Prostate gland (tissue), 2 donors: ENCODE measurements around the gene RGS19. TPM values are rescaled to one million over a fixed set of nuclear protein-coding genes. Genes with fewer than 3 reads are reported as not detected.
"Not testable (repeated sequence)": the region's sequence is repeated elsewhere in the genome, so short reads cannot be mapped to it uniquely, and the experiment has no call there.

Source experiments
- DNase-seq: peaks from one replicate; pipeline ENCODE4 v3.0.0-alpha.2; 2019; ENCODE audit warnings: low spot score
- H3K27ac ChIP-seq, 2 donors: fragments of 200-600 bp; sonication (generic); 2 replicates each; pipeline ENCODE4 v1.5.1; 2017 to 2019
- H3K27me3 ChIP-seq: fragments of 200-600 bp; sonication (generic); replicated peaks from 2 replicates; pipeline ENCODE4 v1.5.1; 2019; ENCODE audit not compliant: insufficient read depth
- H3K36me3 ChIP-seq, 2 donors: fragments of 200-600 bp; sonication (generic); 1 replicate in 1 of 2; 2 replicates in 1 of 2; pipeline versions ENCODE4 v1.5.1 to v1.8.1; 2017 to 2019
- H3K4me1 ChIP-seq: fragments of 200-600 bp; sonication (generic); replicated peaks from 2 replicates; pipeline ENCODE4 v1.5.1; 2019
- H3K4me3 ChIP-seq, 2 donors: fragments of 200-600 bp; sonication (generic); 2 replicates each; pipeline ENCODE4 v1.5.1; 2017 to 2019
- H3K9me3 ChIP-seq: fragments of 200-600 bp; sonication (generic); 2 replicates; pipeline ENCODE4 v1.5.1; 2017
- CTCF ChIP-seq, 4 experiments: fragments of 200-600 bp in 2 of 4; fragments of 450-650 bp in 2 of 4; sonication (generic) in 2 of 4; IDR thresholded peaks; 1 replicate in 3 of 4; 2 replicates in 1 of 4; pipeline ENCODE4 v1.5.1; 2016 to 2019; ENCODE audit warnings: antibody characterized with exemption in 4 of 4, mild to moderate bottlenecking in 2 of 4, moderate library complexity in 2 of 4
- POLR2A ChIP-seq: fragments of 450-650 bp; IDR thresholded peaks from one replicate; pipeline ENCODE4 v1.6.1; 2016; ENCODE audit warnings: antibody characterized with exemption, mild to moderate bottlenecking
- POLR2AphosphoS5 ChIP-seq: sonication (generic); formaldehyde crosslinking; IDR thresholded peaks from one replicate; pipeline ENCODE4 v1.6.1; 2017; ENCODE audit warnings: antibody characterized with exemption
- WGBS: methylation state at CpG from one replicate; pipeline ENCODE4 v1.1.5; 2018; 5-methylcytosine and 5-hydroxymethylcytosine counted together
- intact Hi-C: fragments of 100-400 bp; cut with DNase I; formaldehyde crosslinking; loops from one replicate; pipeline ENCODE4 v1.14.2; 2022
- total RNA-seq, 2 donors: library from RNA; depleted of rRNA; stranded (reverse); fragments of >200 nt; gene quantifications; one replicate each; pipeline ENCODE4 v1.1.0, GENCODE V29; 2016

Gene RGS19
- 10 to 100 TPM; 13.3 to 15.1 TPM for total RNA-seq

- DNase-seq, result peak; percentile 75
- WGBS, result under 1% methylated on average over 32 of the region's 73 CpGs
- intact Hi-C loops, result no loop called here
Observed at GRCh38 chr20:64079273-64080012, at the start of gene RGS19. RGS19 (minus strand) TSS chr20:64079518; CDS start chr20:64076886, 2,632 bp downstream.

GRCh38 chr20:64123517-64123916 is 44.2 kb upstream of the RGS19 start:
- H3K27me3 ChIP-seq, H3K36me3 ChIP-seq, H3K4me3 ChIP-seq, DNase-seq, H3K4me1 ChIP-seq, intact Hi-C loops, H3K9me3 ChIP-seq, H3K27ac ChIP-seq: not testable (repeated sequence)
- 90% methylated on average over 11 of the region's 11 CpGs for WGBS

More at GRCh38 chr20:64079273-64080012, at the start of gene RGS19:
- Histone ChIP-seq H3K27me3 (no peaks in the 10 kb centered on the region), H3K4me1 (peaks cover 9% of the 10 kb centered on the region), H3K27ac (peak within 1 kb of the TSS; percentile 68 to 76), H3K36me3 (no peaks in the 10 kb centered on the region), H3K4me3 (peak within 1 kb of the TSS; percentile 57 to 72), H3K9me3 (no peaks in the 10 kb centered on the region)
- TF ChIP-seq POLR2A (no peak), CTCF (IDR thresholded peaks at IDR 0.05) (no peak), POLR2AphosphoS5 (no peak)

- DNase-seq, H3K27ac ChIP-seq, H3K36me3 ChIP-seq, H3K4me1 ChIP-seq, intact Hi-C loops, H3K9me3 ChIP-seq, H3K27me3 ChIP-seq, H3K4me3 ChIP-seq: not testable (repeated sequence)
- WGBS, result 92% methylated on average over 11 of the region's 11 CpGs
Observed at GRCh38 chr20:64122927-64123326, 43.6 kb upstream of the RGS19 start.

- whole genome bisulfite sequencing, result 78% methylated on average over 12 of the region's 12 CpGs
- H3K9me3 ChIP-seq, result no peaks in the 10 kb centered on the region
- H3K4me3 ChIP-seq, result no peak overlapping the region
- no peaks in the 10 kb centered on the region for H3K27me3 ChIP-seq
- H3K4me1 ChIP-seq, result no peaks in the 10 kb centered on the region
- no peak overlapping the region for H3K27ac ChIP-seq
- DNase-seq, result no peak
- no peaks in the 10 kb centered on the region for H3K36me3 ChIP-seq
- TF ChIP-seq POLR2A (no peak), CTCF (IDR thresholded peaks at IDR 0.05) (no peak), POLR2AphosphoS5 (no peak)
- intact Hi-C loops, result loop anchor here (2.0 kb wide), 1 partner anchor 83 kb away; no protein-coding TSS in a partner anchor
Observed at GRCh38 chr20:64121586-64121985, 42.3 kb upstream of the RGS19 start.

GRCh38 chr20:64119681-64120341 is 40.5 kb upstream of the RGS19 start:
- no peaks in the 10 kb centered on the region for H3K4me1 ChIP-seq
- intact Hi-C loops, result loop anchor here (2.0 kb wide), 1 partner anchor 81 kb away; no protein-coding TSS in a partner anchor
- no peaks in the 10 kb centered on the region for H3K36me3 ChIP-seq
- no peak overlapping the region for H3K27ac ChIP-seq
- TF ChIP-seq POLR2A, result no peak
- TF ChIP-seq CTCF (IDR thresholded peaks at IDR 0.05), result no peak
- no peak for TF ChIP-seq POLR2AphosphoS5
- no peaks in the 10 kb centered on the region for H3K9me3 ChIP-seq
- no peak for DNase-seq
- H3K27me3 ChIP-seq, result no peaks in the 10 kb centered on the region
- WGBS, result 64% methylated on average over 14 of the region's 14 CpGs
- no peak overlapping the region for H3K4me3 ChIP-seq

GRCh38 chr20:64119301-64119680 is 40.0 kb upstream of the RGS19 start:
- Histone ChIP-seq H3K4me3 (no peak overlapping the region), H3K4me1 (no peaks in the 10 kb centered on the region), H3K27ac (no peak overlapping the region), H3K9me3 (no peaks in the 10 kb centered on the region), H3K27me3 (no peaks in the 10 kb centered on the region), H3K36me3 (no peaks in the 10 kb centered on the region)
- DNase-seq, result no peak
- 82% methylated on average over 8 of the region's 8 CpGs for WGBS
- intact Hi-C loops, result no loop called here
- TF ChIP-seq POLR2A (no peak), POLR2AphosphoS5 (no peak), CTCF (IDR thresholded peaks at IDR 0.05) (no peak)

GRCh38 chr20:64117432-64117777 is 38.1 kb upstream of the RGS19 start:
- H3K4me1 ChIP-seq, H3K9me3 ChIP-seq, H3K27ac ChIP-seq, DNase-seq, H3K27me3 ChIP-seq, intact Hi-C loops, H3K36me3 ChIP-seq, H3K4me3 ChIP-seq: not testable (repeated sequence)
- WGBS, result 90% methylated on average over 2 of the region's 6 CpGs
